Measurements from ENCODE around the gene NKAIN2.
"Not testable (repeated sequence)": the region's sequence is repeated elsewhere in the genome, so short reads cannot be mapped to it uniquely, and the experiment has no call there.

NKAIN2 gene

GRCh38 chr6:124446961-124447360 lies 643.3 kb downstream of the NKAIN2 start:
- no peak overlapping the region for H3K27ac ChIP-seq

GRCh38 chr6:124459268-124459667 lies 655.6 kb downstream of the NKAIN2 start:
- TF ChIP-seq CTCF (conservative IDR thresholded peaks at IDR 0.05) (no peak), ZFX (IDR thresholded peaks at IDR 0.05) (no peak)
- no peak overlapping the region for H3K27ac ChIP-seq

More at GRCh38 chr6:124446961-124447360, 643.3 kb downstream of the NKAIN2 start:
- TF ChIP-seq ZFX (IDR thresholded peaks at IDR 0.05) (no peak), CTCF (conservative IDR thresholded peaks at IDR 0.05) (no peak)

- no peak overlapping the region for H3K27ac ChIP-seq
- TF ChIP-seq CTCF (conservative IDR thresholded peaks at IDR 0.05) (no peak), ZFX (IDR thresholded peaks at IDR 0.05) (no peak)
Measured at GRCh38 chr6:124462750-124463149, 659.1 kb downstream of the NKAIN2 start.

DNA sequence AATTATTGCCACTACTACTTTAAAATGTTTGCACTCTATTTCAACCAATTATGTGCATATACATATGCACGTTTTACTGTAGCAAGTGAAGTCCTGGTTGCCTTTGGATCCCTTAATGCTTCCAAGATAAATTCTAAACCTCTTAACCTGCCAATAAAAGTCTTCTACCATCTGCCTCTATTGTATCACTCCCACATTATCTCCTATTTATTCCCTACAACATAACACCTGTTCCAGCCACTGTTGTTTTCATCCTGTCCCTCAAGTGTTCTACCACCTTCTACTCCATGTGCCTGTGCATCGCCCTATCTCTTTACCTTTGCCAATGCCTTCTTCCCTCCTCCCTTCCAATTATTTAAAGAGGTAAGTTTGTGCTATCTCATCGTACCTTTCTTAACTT lies 659.6 kb downstream of the NKAIN2 start:
- TF ChIP-seq ZFX (IDR thresholded peaks at IDR 0.05) (no peak), CTCF (conservative IDR thresholded peaks at IDR 0.05) (no peak)
- H3K27ac ChIP-seq = no peak overlapping the region

DNA sequence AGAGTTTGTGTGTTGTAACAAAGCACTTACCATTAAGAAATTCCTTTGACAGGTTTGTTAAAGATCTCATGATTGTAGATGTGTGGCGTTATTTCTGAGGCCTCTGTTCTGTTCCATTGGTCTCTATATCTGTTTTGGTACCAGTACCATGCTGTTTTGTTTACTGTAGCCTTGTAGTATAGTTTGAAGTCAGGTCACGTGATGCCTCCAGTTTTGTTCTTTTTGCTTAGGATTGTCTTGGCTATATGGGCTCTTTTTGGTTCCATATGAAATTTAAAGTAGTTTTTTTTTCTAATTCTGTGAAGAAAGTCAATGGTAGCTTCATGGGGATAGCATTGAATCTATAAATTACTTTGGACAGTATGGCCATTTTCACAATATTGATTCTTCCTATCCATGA lies 660.9 kb downstream of the NKAIN2 start:
- not testable (repeated sequence) for H3K27ac ChIP-seq

- no peak overlapping the region for H3K27ac ChIP-seq
- no peak for TF ChIP-seq CTCF (conservative IDR thresholded peaks at IDR 0.05)
- TF ChIP-seq ZFX (IDR thresholded peaks at IDR 0.05) = no peak
Measured at GRCh38 chr6:124466949-124467348, 663.3 kb downstream of the NKAIN2 start.

GRCh38 chr6:124467366-124467765 lies 663.7 kb downstream of the NKAIN2 start:
- no peak for TF ChIP-seq ZFX (IDR thresholded peaks at IDR 0.05)
- TF ChIP-seq CTCF (conservative IDR thresholded peaks at IDR 0.05) = no peak
- no peak overlapping the region for H3K27ac ChIP-seq

DNA sequence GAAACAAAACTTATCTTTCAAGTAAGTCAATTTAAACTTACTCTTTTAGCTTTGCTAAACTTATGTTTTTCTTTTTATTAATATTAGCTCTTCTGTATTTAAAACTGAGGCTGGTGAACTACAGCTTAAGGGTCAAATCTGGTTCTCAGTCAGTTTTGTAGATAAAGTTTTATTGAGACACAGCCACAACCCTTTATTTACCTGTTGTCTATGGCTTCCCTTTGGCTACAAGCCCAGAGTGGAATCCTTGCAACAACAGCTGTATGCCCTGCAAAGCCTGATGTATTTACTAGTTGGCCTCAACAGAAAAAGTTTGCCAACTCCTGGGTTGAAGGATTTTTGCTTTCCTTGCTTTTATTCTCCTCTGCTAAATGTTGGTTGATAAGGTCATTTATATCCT lies 667.1 kb downstream of the NKAIN2 start:
- TF ChIP-seq CTCF (conservative IDR thresholded peaks at IDR 0.05) (no peak), ZFX (IDR thresholded peaks at IDR 0.05) (no peak)
- H3K27ac ChIP-seq = no peak overlapping the region

Measured in C4-2B (cell line).